LNCAP (cell line): Measurements from ENCODE around the gene HSPA12B.

ENCODE experiments used
- CTCF ChIP-seq: fragments of 450-650 bp; IDR thresholded peaks from 2 replicates; pipeline ENCODE4 v1.5.1; 2017; ENCODE audit warnings: mild to moderate bottlenecking

The HSPA12B gene

GRCh38 chr20:3697588-3698305 is 34.7 kb upstream of the HSPA12B start:
- TF ChIP-seq CTCF, result no peak

GRCh38 chr20:3698591-3699001 is 33.9 kb upstream of the HSPA12B start:
- no peak for TF ChIP-seq CTCF

- no peak for TF ChIP-seq CTCF
Observed at GRCh38 chr20:3699037-3699436, 33.4 kb upstream of the HSPA12B start.

- no peak for TF ChIP-seq CTCF
Observed at GRCh38 chr20:3701061-3701998, 31.2 kb upstream of the HSPA12B start.

GRCh38 chr20:3702611-3703391 is 29.7 kb upstream of the HSPA12B start:
- TF ChIP-seq CTCF, result no peak

GRCh38 chr20:3704087-3704486 is 28.4 kb upstream of the HSPA12B start:
- no peak for TF ChIP-seq CTCF

- no peak for TF ChIP-seq CTCF
Observed at GRCh38 chr20:3705491-3705969, 27.0 kb upstream of the HSPA12B start.
